NB4 (cell line): ENCODE data around the gene HOXA5.

ENCODE experiments used
- DNase-seq: peaks from one replicate; pipeline ENCODE4 v3.0.0; 2010; ENCODE audit warnings: low read depth
- H3K4me3 ChIP-seq: one replicate; pipeline ENCODE4 v1.5.1; 2011; ENCODE audit warnings: mild to moderate bottlenecking, low read depth, low read length, moderate library complexity
- CTCF ChIP-seq: IDR thresholded peaks from one replicate; pipeline ENCODE4 v1.5.1; 2012; ENCODE audit warnings: low read depth, low read length
- MAX ChIP-seq: IDR thresholded peaks from 2 replicates; pipeline ENCODE4 v1.6.1; 2011; ENCODE audit warnings: low read depth, low read length
- MYC ChIP-seq: IDR thresholded peaks from 2 replicates; pipeline ENCODE4 v1.6.1; 2011; ENCODE audit warnings: low read depth, low read length
- POLR2A ChIP-seq: IDR thresholded peaks from 2 replicates; pipeline ENCODE4 v1.6.1; 2011; ENCODE audit warnings: mild to moderate bottlenecking; ENCODE audit not compliant: insufficient read length; ENCODE audit errors: extremely low read depth

The HOXA5 gene

GRCh38 chr7:27109466-27110185, 33.9 kb downstream of the HOXA5 start:
- no peak overlapping the region for H3K4me3 ChIP-seq
- DNase-seq, result no peak
- TF ChIP-seq POLR2A, result no peak

GRCh38 chr7:27108390-27109127, 34.9 kb downstream of the HOXA5 start:
- H3K4me3 ChIP-seq, result no peak overlapping the region
- TF ChIP-seq MYC (no peak), CTCF (no peak), POLR2A (no peak), MAX (no peak)
- DNase-seq, result no peak

GRCh38 chr7:27107391-27108381, 35.8 kb downstream of the HOXA5 start:
- TF ChIP-seq MAX (no peak), POLR2A (no peak), MYC (no peak)
- DNase-seq, result no peak
- no peak overlapping the region for H3K4me3 ChIP-seq

- TF ChIP-seq MAX, result no peak
- no peak for TF ChIP-seq CTCF
- TF ChIP-seq MYC, result no peak
- TF ChIP-seq POLR2A, result no peak
- DNase-seq, result no peak
- no peak overlapping the region for H3K4me3 ChIP-seq
Observed at GRCh38 chr7:27106901-27107240, 36.6 kb downstream of the HOXA5 start.

GRCh38 chr7:27106181-27106900, 37.1 kb downstream of the HOXA5 start:
- TF ChIP-seq POLR2A, result no peak
- TF ChIP-seq CTCF, result no peak
- no peak for TF ChIP-seq MAX
- no peak for TF ChIP-seq MYC

GRCh38 chr7:27105301-27106031, 38.0 kb downstream of the HOXA5 start:
- TF ChIP-seq CTCF (no peak), MAX (no peak), POLR2A (no peak), MYC (no peak)
- no peak overlapping the region for H3K4me3 ChIP-seq
- DNase-seq, result no peak

More at GRCh38 chr7:27106181-27106900, 37.1 kb downstream of the HOXA5 start:
- no peak overlapping the region for H3K4me3 ChIP-seq
- no peak for DNase-seq
